Activated T-cell treated with anti-CD3 and anti-CD28 coated beads, Interleukin-2, amount 50 U/mL, for 24 hours (primary cell): ENCODE data around the gene SDC4.

Source experiments
- DNase-seq: peaks from one replicate; pipeline ENCODE4 v3.0.0-alpha.2; 2020
- H3K27ac Mint-ChIP-seq: 2 replicates; pipeline ENCODE4 v1.8.0; 2020; ENCODE audit warnings: mild to moderate bottlenecking, mixed read lengths
- H3K27me3 Mint-ChIP-seq: 2 replicates; pipeline ENCODE4 v1.8.0; 2020; ENCODE audit warnings: mixed read lengths
- H3K36me3 Mint-ChIP-seq: 2 replicates; pipeline ENCODE4 v1.8.0; 2020; ENCODE audit warnings: low read depth, mixed read lengths
- H3K4me1 Mint-ChIP-seq: 2 replicates; pipeline ENCODE4 v1.8.0; 2020; ENCODE audit warnings: low read depth, mixed read lengths
- H3K4me3 Mint-ChIP-seq: 2 replicates; pipeline ENCODE4 v1.8.0; 2020; ENCODE audit warnings: mild to moderate bottlenecking, moderate library complexity, mixed read lengths
- H3K9me3 Mint-ChIP-seq: 2 replicates; pipeline ENCODE4 v1.8.0; 2020; ENCODE audit warnings: mixed read lengths

SDC4 gene

GRCh38 chr20:45347936-45348778, at the start of gene SDC4:
Gene SDC4 (minus strand): TSS chr20:45348424. CDS start chr20:45348384, 40 bp downstream.
- peak; percentile 79 for DNase-seq
- Mint-ChIP-seq H3K9me3 (no peaks in the 10 kb centered on the region), H3K27me3 (no peaks in the 10 kb centered on the region), H3K4me3 (peak within 1 kb of the TSS; percentile 82), H3K36me3 (peaks cover 39% of the 10 kb centered on the region), H3K4me1 (peaks cover 57% of the 10 kb centered on the region), H3K27ac (peak within 1 kb of the TSS; percentile 87)

GRCh38 chr20:45395114-45395415, 46.8 kb upstream of the SDC4 start:
- Mint-ChIP-seq H3K4me3 (no peak overlapping the region), H3K36me3 (peaks cover 9% of the 10 kb centered on the region), H3K9me3 (peaks cover 8% of the 10 kb centered on the region), H3K27ac (no peak overlapping the region), H3K27me3 (no peaks in the 10 kb centered on the region), H3K4me1 (peaks cover 9% of the 10 kb centered on the region)
- DNase-seq: no peak

- no peak overlapping the region for H3K27ac Mint-ChIP-seq
- no peaks in the 10 kb centered on the region for H3K27me3 Mint-ChIP-seq
- H3K4me3 Mint-ChIP-seq: no peak overlapping the region
- no peak for DNase-seq
- H3K9me3 Mint-ChIP-seq: peaks cover 2% of the 10 kb centered on the region
- H3K36me3 Mint-ChIP-seq: peaks cover 3% of the 10 kb centered on the region
- H3K4me1 Mint-ChIP-seq: peaks cover 9% of the 10 kb centered on the region
Measured at GRCh38 chr20:45394221-45395113, 46.2 kb upstream of the SDC4 start.

GRCh38 chr20:45392733-45393132, 44.5 kb upstream of the SDC4 start:
- H3K4me3 Mint-ChIP-seq: no peak overlapping the region

GRCh38 chr20:45391559-45391958, 43.3 kb upstream of the SDC4 start:
- no peak overlapping the region for H3K27ac Mint-ChIP-seq
- DNase-seq: no peak

More at GRCh38 chr20:45392733-45393132, 44.5 kb upstream of the SDC4 start:
- H3K36me3 Mint-ChIP-seq: peaks cover 7% of the 10 kb centered on the region
- no peak overlapping the region for H3K27ac Mint-ChIP-seq
- no peaks in the 10 kb centered on the region for H3K9me3 Mint-ChIP-seq
- no peaks in the 10 kb centered on the region for H3K27me3 Mint-ChIP-seq
- H3K4me1 Mint-ChIP-seq: peaks cover 16% of the 10 kb centered on the region
- no peak for DNase-seq

GRCh38 chr20:45390931-45391330, 42.7 kb upstream of the SDC4 start:
- Mint-ChIP-seq H3K27me3 (no peaks in the 10 kb centered on the region), H3K4me1 (peaks cover 24% of the 10 kb centered on the region), H3K4me3 (no peak overlapping the region)

More at GRCh38 chr20:45391559-45391958, 43.3 kb upstream of the SDC4 start:
- peaks cover 24% of the 10 kb centered on the region for H3K4me1 Mint-ChIP-seq
- H3K9me3 Mint-ChIP-seq: peaks cover 2% of the 10 kb centered on the region
- H3K36me3 Mint-ChIP-seq: peaks cover 7% of the 10 kb centered on the region
- no peaks in the 10 kb centered on the region for H3K27me3 Mint-ChIP-seq
- H3K4me3 Mint-ChIP-seq: no peak overlapping the region

GRCh38 chr20:45387274-45387673, 39.0 kb upstream of the SDC4 start:
- no peak overlapping the region for H3K27ac Mint-ChIP-seq
- no peak for DNase-seq
- H3K4me3 Mint-ChIP-seq: no peak overlapping the region

More at GRCh38 chr20:45390931-45391330, 42.7 kb upstream of the SDC4 start:
- Mint-ChIP-seq H3K9me3 (peaks cover 2% of the 10 kb centered on the region), H3K36me3 (peaks cover 7% of the 10 kb centered on the region), H3K27ac (no peak overlapping the region)
- no peak for DNase-seq

GRCh38 chr20:45378191-45378590, 30.0 kb upstream of the SDC4 start, which contains the start of gene TP53TG5:
Gene TP53TG5 (minus strand): TSS chr20:45378325. CDS start chr20:45378236, 89 bp downstream.
- H3K27ac Mint-ChIP-seq: peak within 1 kb of the TSS; percentile 7
- H3K27me3 Mint-ChIP-seq: no peaks in the 10 kb centered on the region
- DNase-seq: no peak
- H3K36me3 Mint-ChIP-seq: peaks cover 20% of the 10 kb centered on the region
- H3K4me3 Mint-ChIP-seq: no peak within 1 kb of the TSS
- H3K9me3 Mint-ChIP-seq: no peaks in the 10 kb centered on the region
- H3K4me1 Mint-ChIP-seq: peaks cover 24% of the 10 kb centered on the region

More at GRCh38 chr20:45387274-45387673, 39.0 kb upstream of the SDC4 start:
- Mint-ChIP-seq H3K36me3 (peaks cover 4% of the 10 kb centered on the region), H3K9me3 (peaks cover 2% of the 10 kb centered on the region), H3K27me3 (no peaks in the 10 kb centered on the region), H3K4me1 (peaks cover 26% of the 10 kb centered on the region)

GRCh38 chr20:45377269-45377668, 29.0 kb upstream of the SDC4 start:
- Mint-ChIP-seq H3K9me3 (no peaks in the 10 kb centered on the region), H3K4me1 (peaks cover 32% of the 10 kb centered on the region), H3K4me3 (no peak overlapping the region), H3K27me3 (no peaks in the 10 kb centered on the region), H3K36me3 (peaks cover 20% of the 10 kb centered on the region), H3K27ac (no peak overlapping the region)
- no peak for DNase-seq

GRCh38 chr20:45374966-45375365, 26.7 kb upstream of the SDC4 start:
- DNase-seq: no peak
- no peaks in the 10 kb centered on the region for H3K27me3 Mint-ChIP-seq
- H3K36me3 Mint-ChIP-seq: peaks cover 29% of the 10 kb centered on the region
- H3K4me1 Mint-ChIP-seq: peaks cover 39% of the 10 kb centered on the region
- peak overlapping the region; percentile 91 for H3K27ac Mint-ChIP-seq
- no peaks in the 10 kb centered on the region for H3K9me3 Mint-ChIP-seq
- H3K4me3 Mint-ChIP-seq: no peak overlapping the region

GRCh38 chr20:45374101-45374467, 25.9 kb upstream of the SDC4 start:
- peak overlapping the region; percentile 91 for H3K27ac Mint-ChIP-seq
- peak overlapping the region; percentile 78 for H3K4me3 Mint-ChIP-seq
- H3K9me3 Mint-ChIP-seq: no peaks in the 10 kb centered on the region
- DNase-seq: no peak
- peaks cover 29% of the 10 kb centered on the region for H3K36me3 Mint-ChIP-seq
- H3K27me3 Mint-ChIP-seq: no peaks in the 10 kb centered on the region
- peaks cover 37% of the 10 kb centered on the region for H3K4me1 Mint-ChIP-seq

- H3K9me3 Mint-ChIP-seq: no peaks in the 10 kb centered on the region
- DNase-seq: peak; percentile 93
- peak overlapping the region; percentile 78 for H3K4me3 Mint-ChIP-seq
- H3K36me3 Mint-ChIP-seq: peaks cover 35% of the 10 kb centered on the region
- peak overlapping the region; percentile 91 for H3K27ac Mint-ChIP-seq
- H3K27me3 Mint-ChIP-seq: no peaks in the 10 kb centered on the region
- peaks cover 38% of the 10 kb centered on the region for H3K4me1 Mint-ChIP-seq
Measured at GRCh38 chr20:45373353-45374100, 25.3 kb upstream of the SDC4 start.

GRCh38 chr20:45372646-45373352, 24.6 kb upstream of the SDC4 start:
- H3K4me1 Mint-ChIP-seq: peaks cover 40% of the 10 kb centered on the region
- DNase-seq: no peak
- no peaks in the 10 kb centered on the region for H3K27me3 Mint-ChIP-seq
- peak overlapping the region; percentile 91 for H3K27ac Mint-ChIP-seq
- H3K9me3 Mint-ChIP-seq: no peaks in the 10 kb centered on the region
- peak overlapping the region; percentile 78 for H3K4me3 Mint-ChIP-seq
- H3K36me3 Mint-ChIP-seq: peaks cover 40% of the 10 kb centered on the region
